DMS79 (cell line): ENCODE results near the gene LTBP3.
"Not testable (repeated sequence)": the region's sequence is repeated elsewhere in the genome, so short reads cannot be mapped to it uniquely, and the experiment has no call there.

Experiments
- DNase-seq: peaks from one replicate; lab custom pipeline; 2025; lab: John Stamatoyannopoulos, UW

Gene LTBP3

DNA sequence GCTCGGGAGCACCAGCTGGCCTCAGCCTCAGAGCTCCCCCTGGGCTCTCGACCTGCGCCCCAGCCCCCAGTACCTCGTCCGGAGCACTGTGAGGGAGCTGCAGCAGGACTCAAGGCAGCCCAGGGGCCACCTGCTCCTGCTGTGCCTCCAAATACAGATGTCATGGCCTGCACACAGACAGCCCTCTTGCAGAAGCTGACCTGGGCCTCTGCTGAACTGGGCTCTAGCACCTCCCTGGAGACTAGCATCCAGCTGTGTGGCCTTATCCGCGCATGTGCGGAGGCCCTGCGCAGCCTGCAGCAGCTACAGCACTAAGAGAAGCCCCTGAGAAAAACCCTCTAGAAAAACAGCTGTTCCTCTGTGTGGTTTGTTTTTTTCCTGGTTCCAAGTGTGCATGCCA, 13.3 kb upstream of the LTBP3 start:
- DNase-seq, result no peak

DNA sequence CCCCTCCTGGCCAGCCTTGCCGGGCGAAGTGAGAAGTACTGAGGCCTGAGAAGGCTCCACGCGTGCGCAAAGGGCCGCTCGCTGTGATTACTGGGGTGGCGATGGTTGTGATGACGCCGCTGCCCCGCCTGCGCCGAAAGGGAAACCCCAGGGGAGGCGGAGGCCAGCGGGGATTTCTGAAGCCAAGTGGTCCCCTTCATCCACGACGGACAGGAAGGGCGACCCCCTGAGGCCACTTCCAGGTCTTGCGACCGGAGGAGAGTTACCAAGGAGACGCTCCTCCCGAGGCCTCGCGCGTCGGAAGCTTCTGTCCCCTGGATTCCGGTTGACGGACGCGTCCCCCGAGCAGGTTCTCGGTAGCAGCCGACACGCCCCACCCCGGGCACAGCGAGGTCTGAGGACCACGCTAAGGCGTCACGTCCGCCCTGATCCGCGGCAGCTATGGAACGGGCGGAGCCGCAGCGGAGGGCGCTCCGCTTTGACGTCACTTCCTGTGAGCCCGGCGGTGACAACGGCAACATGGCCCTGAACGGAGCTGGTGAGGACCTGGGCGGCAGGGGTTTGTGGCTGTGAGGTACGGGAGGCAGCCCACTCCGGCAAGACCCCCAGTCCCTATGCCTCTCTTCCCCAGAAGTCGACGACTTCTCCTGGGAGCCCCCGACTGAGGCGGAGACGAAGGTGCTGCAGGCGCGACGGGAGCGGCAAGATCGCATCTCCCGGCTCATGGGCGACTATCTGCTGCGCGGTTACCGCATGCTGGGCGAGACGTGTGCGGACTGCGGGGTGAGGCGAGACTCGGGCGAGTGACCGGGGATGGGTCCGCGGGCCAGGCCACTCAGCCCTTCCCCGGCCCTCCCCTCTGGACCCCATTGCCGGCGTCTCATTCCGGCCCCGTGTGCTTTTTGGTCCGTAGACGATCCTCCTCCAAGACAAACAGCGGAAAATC, 12.1 kb upstream of the LTBP3 start, which contains the start of gene ZNRD2:
ZNRD2 (plus strand) TSS at position 505 of the 946 bp plus-strand sequence; CDS start at position 520, 15 bp downstream.
- DNase-seq, result peak; percentile 97

DNA sequence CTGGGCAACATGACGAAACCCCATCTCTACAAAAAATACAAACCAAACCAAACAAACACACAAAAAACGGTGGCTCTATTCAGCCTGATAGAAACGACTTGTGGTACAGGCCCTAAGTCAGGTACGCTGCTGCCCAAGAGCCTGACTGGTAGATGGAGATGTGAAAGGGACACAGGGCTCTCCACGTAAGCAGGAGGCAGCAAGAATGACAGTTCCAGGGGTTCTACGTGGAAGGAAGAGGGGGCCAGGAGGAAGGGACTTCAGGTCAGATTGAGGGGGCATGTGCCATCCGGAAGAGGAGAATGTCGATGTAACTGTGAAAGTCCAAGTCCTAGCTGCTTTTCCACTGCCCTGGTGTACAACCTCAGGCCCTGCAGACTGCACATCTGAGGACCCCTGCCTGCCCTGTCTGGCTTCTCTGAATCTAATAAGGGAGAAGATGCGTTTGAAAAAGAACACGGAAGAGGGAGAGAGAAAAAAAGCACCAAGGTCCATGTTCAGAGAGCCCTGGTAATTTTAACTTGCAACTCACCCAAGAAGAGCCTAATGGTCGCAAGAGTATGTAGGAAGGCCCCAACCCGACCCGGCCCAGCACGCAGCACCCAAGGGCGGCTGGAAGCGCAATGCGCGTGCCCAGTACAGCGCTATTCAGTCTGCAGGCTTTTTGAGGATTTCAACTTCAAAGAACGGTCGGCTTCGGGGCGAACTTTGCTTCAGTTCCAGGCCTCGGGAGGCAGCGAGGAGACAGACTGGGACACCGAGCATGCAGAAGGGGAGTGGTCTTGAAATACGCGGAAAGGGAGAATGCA, 11.2 kb upstream of the LTBP3 start:
- DNase-seq, result no peak

DNA sequence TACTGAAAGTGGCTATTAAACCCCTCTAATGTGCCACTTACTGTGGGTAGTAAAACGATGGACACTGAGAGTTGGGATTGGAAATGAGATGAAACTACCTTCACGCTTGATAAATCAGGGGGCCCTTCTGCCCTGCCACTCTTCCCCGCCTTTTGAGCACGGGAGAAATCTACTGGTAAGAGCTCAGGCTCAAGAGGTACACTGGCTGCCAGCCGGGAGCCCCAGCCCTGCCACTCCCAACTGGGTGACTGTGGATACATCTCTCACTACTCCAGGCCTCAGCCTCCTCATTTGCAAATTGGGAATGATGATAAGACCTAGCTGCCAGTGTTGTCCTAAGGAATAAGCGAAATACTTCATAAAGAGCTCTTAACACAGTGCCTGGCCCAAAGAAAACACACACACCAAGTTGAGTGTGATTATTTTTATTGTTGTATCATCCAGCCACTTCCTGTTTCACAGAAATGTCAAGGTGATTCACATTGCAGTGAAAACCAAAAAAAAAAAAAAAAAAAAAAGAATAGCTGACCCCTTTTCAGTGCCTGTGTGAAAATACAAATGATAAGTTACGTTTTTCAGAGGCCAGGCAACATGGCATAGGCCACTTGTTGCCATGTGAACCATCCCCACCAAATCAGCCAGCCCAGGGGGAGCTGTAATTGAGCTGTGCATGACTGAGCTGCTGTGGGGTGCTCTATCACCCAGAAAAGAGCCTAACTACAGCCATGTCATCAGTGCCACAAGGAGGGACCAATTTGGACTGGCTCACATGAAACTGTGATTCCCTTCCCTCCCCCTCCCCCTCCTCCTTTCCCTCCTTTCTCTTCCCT, 7.7 kb upstream of the LTBP3 start:
- DNase-seq, result peak; percentile 98

DNA sequence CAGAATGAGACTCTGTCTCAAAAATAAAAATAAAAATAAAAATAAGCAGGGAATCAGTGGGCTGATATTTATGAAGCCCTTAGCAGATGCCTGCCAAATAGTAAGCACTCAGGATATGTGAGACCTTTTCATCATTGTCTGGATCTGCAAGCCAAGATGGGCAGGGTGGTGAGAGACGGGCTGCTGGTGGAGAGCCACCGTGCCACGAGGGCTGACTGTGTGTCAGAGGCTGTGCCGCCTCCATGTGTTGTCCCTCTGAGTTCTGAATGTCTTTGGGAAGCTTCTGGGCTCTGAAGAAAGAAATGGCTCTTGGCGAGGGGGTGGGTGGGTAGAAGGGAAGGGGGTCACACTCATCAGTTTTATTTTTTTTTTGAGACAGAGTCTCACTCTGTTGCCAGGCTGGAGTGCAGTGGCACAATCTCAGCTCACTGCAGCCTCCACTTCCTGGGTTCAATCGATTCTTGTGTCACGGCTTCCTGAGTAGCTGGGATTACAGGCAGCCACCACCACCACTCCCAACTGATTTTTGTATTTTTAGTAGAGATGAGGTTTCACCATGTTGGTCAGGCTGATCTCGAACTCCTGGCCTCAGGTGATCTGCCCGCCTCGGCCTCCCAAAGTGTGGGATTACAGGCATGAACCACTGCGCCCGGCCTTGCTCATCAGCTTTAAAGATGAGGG, 6.9 kb upstream of the LTBP3 start:
- not testable (repeated sequence) for DNase-seq

DNA sequence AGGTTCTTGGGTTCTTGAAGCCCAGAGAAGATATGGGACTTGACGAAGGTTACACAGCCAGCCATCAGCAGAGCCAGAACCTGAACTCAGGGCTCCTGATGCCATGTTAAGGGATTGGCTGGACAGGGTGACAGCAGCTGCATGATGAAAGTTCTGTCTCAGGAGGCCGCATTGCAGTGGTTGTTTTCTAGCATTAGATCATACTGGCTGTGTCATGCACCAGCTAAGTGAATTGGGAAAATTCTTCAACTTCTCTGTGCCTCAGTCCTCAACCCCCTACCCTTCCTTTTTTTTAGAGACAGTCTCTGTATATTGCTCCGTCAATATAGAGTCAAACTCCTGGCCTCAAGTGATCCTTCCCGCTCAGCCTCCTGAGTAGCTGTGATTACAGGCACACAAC, 5.4 kb upstream of the LTBP3 start:
- no peak for DNase-seq

DNA sequence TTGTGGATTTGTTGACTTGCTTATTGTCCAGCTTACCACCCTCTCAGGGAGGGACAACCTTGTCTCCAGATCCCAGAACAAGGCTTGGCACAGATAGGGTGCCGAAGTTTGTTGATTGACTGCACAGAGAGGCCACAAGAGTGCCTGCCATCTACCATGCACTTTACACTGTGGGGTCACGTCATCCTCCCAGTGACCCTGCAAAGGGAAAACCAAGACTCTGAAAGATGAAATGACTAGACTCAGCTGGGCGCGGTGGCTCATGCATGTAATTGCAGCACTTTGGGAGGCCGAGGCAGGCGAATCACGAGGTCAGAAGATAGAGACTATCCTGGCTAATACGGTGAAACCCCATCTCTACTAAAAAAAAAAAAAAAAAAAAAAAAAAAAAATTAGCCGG, 4.6 kb upstream of the LTBP3 start:
- DNase-seq, result no peak

DNA sequence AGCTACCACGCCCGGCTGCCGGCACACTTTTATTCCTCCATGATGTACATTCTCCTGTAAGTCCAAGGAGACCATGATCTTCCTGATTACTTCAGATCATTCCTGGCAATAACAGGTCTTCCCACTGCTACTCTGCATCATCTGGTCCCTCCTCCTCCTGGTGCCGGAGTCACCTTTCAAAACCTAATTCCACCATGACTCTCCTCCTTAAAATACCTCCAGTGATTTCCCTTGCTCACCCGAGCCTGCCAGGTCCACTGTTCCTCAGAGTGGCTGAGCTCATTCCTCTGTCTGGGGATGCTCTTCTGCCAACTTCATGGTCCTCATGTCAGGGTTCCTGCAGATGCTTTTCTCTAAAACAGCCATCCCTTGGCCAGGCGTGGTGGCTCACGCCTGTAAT, 3.9 kb upstream of the LTBP3 start:
- DNase-seq, result no peak

DNA sequence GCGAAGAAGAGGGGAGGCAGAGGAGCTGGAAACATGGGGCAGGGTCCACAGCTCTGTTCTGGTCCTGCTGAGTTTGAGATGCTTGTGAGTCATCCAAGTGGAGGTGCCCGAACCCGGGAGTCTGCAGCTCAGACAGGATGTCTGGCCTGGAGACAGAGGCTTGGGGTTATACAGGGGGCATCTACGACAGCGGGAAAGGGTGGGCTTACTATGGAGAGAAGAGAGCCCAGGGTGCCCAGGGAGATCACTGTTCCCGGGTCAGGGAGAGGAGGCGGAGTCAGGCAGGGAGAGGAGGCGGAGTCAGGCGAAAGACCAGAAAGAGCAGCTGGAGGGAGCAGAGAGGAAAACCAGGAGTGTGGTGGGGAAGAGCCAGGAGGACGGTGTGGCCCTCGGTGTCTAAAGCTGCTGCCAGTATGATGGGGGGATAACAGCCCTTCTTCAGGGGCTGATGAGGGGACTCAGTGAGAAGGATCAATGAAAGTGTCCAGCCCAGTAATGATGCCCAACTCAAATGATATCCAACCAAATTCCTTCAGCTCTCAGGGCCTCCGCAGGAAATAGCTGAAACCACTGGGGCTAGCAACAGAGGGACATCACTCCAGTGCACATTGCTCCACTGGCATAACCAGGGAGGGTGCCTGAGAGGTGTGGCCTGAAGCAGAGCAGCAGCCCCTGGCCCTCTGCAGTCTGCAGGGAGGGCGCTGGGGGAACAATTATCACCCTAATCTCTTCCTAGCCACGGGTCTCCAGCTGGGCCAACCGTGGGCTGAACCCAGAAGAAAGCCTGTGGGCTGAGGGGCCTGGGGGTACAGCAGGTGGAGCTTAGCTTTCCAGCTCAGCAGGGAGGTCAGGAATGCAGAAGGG, 2.6 kb upstream of the LTBP3 start:
- DNase-seq, result no peak

DNA sequence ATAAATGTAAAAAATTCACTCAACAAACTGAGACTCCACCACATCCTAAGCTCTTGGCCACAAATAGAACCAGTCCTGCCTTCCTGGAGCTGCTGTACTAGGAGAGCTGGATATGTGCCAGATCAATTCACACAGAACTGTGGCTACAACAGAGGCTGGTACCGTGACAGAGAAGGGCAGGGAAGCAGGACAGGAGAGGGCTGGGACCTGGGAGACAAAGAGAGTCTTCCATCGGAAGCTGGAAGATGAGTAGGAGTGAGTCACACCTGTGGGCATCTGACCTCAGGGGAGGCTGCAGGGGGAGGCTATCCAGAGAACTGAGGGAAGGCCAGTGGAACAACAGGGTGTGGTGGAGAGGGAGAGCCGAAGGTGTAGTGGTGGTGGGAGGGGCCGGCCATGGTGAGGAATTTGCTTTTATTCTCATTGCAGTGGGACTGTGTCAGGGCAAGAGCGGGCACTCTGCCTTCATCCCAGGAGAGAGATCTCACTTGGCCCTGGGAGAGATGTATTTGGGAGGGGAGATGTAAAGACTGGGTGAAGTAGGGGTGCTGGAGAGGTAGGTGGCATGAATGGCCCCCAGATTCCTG, 1.9 kb upstream of the LTBP3 start:
- peak; percentile 59 for DNase-seq

DNA sequence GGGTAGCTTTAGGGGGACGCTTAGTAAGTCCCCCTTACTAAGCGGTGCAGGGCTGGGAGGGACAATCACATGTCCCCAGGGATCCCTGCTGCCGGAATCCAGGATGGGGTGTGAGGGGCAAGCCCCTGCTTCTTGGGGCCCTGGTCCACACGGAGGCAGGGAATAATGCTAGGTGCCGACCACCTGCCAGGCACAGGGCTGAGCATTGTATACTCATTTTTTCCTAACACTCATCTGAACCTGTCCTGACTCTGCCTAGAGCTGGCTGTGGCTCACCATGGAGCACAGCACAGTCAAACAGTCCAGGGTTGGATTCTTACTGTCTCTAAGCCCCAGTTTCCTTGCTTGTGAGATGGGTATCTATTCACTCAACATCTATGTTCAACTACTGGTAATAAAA, 1.4 kb upstream of the LTBP3 start:
- DNase-seq, result no peak

DNA sequence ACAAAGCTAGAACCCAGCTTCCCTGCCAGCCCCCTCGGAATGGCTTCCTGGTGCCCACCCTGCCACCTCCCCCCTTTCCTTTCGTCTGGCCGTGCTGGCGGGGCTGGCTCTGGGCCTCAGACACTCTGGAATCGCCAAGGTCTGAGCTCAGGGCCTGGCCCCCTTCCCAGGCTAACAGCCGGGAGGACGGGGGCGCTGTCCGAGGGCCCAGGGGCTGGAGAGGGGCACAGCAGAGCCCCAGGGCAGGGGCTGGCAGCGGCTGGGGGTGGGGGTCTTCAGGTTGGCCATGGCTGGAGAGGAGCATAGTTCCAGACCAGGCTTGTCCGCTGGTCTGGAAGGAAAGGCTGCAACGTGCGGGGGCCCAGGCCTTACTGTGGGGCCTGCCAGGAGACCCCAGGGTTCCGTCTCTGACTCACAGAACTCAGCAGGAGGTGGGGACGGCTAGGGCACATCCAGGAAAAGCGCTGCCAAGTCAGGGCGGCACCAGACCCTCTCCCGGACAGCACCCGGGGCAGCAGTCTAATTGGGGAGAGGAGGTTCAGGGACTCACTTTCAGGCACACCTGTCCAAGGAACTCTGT, 861 bp upstream of the LTBP3 start:
- DNase-seq, result no peak

DNA sequence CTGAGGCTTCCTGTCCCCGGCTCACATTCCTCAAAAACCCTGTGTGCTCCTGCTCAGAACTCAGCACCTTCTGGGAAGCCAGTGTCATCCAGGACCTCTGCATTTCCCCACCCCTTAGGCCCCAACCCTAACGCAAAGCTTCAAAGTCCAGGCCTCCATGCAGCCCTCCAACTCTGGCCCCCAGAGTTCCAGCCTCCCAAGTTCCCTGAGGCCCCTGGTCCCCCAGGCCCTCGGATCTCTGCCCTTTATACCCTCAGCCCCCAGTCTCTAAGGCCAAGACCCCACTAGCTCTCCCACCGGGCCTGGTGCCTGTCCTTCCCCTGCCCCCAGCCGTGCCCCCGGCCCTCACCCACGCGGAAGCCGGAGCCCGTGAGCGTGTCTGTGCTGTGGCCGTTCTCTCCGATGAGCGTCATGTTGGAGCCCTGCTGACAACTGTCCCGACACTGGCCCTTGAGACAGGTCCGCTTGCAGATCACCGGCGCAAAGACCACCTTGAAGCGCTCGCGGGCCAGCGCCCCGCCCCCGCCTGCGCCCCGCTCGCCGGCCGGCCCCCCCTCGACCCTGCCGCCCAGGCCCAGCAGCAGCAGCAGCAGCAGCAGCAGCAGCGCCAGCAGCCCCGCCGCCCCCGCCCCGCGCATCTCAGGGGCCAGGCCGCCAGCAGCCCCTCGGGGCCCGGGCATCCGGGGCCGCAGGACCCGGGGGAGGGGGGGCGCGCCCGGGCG, 718 bp downstream of the LTBP3 start:
- no peak for DNase-seq

DNA sequence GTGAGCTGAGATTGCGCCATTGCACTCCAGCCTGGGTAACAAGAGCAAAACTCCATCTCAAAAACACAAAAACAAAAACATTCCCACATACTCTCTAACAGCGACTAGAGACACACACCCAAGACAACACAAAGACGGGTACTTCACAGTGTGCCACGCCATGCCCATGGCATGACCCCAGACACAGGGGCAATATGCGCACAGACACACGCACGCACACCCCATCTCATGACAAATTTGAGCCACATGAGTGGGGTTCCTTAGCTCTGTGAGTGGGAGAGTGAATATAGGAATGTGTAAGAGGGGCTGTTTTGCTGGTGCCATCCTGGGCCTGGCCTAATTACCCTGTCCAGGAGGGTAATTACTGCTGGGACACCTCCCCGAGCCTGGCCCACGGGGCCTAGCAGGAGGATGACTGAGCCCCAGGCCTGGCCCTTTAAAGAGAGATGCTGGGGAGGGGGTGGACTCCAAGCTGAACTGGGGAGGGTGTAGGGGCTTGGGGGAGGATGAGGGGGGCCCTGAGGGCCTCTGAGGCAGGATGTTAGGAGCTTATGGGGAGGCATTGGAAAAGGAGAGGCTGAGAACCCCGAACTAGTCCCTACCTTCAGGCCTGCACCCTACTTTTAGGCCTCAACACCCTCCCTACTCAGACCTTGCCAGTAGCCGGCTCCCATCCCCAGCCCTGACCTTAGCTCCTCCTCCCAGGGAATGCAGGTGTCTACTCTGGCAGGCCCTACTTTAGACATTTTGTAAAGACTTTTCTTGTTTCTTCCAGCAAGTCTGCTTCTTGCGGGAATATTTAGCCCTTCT, 1.5 kb downstream of the LTBP3 start:
- no peak for DNase-seq

DNA sequence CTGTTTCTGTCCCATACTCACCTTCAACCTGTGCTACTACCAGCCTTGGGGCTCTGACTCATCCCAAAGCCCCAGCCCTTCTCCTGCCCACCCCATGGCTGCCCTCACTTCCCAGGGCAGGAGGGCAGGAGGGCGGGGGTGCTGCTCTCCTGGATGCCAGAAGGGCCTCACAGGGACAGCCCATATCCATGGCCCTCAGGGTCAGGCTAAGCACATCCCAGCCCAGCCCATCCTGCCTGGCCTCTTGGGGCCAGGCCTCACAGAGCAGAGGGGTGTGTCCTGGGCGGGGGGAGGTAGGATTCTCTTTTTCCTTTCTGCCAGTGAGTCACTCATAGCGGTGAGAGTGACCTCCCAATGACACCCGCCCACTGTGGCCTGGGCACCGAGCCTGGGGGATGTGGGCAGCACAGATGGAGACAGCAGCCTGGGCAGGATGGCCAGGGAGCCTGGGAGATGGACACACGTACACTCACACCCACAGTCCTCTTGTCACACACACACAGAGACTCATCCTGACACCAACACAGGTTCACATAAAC, 2.4 kb downstream of the LTBP3 start:
- no peak for DNase-seq

DNA sequence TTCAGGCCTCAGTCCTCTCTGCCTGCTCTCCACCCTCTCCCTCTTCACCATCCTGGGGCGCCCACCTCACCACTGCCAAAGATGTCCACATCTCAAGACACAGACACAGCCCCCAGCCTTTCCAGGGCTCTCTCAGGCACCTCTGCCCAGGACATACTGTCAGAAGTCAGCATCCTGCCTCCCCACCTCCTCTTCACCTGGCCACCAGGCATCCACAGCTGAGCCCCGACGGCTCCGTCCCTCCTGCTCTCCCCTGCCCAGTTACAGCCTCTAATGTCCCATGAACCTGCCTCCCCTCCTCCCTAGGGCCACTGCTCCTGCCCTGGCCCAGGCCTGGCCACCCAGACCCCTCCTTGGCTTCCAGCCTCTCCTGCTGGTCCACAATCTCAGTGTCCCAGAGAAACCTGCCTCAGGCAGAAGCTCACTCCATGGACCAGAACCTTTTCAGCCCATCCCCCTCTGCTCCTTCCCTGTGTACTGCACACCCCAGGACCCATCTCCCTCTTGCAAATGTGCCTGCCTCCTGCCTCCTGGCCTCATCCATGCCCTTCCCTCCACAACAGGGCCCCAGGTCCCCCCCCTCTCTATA, 3.2 kb downstream of the LTBP3 start:
- DNase-seq, result no peak

DNA sequence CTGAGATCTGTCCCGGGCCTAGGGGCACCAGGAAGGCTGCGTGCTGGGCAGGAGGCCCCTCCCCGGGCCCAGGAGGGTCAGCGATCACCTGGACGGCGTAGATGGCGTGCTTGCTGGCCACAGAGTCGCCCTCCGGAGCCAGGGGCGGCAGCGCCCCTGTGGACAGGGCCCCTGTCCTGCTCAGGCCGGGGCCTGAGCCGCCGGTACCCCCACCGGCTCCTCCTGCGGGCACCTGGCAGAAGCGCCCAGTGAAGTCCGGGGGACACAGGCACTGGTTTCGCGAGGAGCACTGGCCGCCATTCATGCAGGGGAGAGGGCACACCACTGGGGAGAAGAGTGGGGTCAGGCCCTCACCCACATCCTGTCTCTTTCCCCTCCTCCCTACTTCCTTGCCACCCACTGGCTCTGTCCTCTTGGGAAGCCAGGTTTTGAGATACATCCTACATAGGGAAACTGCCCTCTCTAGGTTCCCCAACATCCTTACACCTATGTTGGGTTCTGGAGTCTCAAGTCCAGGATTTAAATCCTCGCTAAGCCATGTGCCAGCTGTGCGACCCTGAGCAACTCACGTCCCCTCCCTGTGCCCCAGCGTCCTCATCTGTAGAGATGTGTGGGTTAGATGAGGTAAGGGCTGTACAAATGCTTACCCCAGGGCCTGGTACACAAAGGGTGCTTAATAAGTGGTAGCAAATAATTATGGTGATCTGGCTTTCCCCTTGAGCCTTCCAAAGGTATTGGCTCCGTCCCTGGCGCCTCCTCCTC, 3.9 kb downstream of the LTBP3 start:
- DNase-seq, result no peak
